Measurements from ENCODE around the gene RPS18. TPM values are rescaled to one million over a fixed set of nuclear protein-coding genes. Genes with fewer than 3 reads are reported as not detected.
"Not testable (repeated sequence)": the region's sequence is repeated elsewhere in the genome, so short reads cannot be mapped to it uniquely, and the experiment has no call there.

The RPS18 gene
- total and polyA plus RNA-seq, 2 donors (not counting 1 experiment from before 2014, with no cell fraction given) = 4,034 to 4,995 TPM

DNA sequence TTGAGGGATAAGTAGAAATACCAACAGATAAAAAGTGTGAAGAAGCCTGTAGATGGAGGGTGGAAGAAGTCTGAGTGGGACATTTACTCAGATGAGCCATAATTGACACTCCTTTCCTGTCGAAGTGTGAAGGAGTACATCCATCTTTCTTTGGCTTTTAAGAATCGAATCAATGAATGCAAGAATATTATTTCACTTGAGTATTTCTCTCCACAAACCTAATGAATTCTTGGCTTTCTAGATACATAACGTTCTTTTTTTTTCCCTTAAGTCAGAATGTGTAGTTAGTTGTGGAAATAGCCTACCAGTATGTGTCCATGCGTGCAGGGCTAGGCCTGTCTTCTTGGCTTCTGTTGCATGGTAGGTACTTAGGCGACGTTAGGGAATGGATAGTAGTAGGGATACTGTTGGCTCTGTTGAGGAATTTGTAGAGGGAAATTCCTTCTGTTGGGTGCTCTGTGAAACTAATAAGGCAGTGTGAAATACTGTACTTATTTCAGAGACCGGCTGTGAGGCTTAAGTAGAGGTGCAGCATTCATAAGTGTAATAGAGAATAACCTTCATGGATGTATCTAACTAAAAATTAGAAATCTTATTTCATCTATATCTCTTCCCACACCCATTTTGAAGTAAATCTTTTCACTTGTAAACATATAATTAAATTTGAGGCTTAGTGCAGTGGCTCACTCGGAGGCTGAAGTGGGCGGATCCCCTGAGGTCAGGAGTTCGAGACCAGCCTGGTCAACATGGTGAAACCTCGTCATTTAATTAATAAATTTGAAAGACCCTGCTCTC is 1.5 kb downstream of the RPS18 start:
- Histone ChIP-seq H3K9me3 (ENCODE audit: control insufficient read depth, insufficient read depth, low read depth, low read length) (no peaks in the 10 kb centered on the region), H3K36me3 (ENCODE audit: control insufficient read depth, insufficient read depth, low read length) (peaks cover 24% of the 10 kb centered on the region), H3K79me2 (ENCODE audit: control insufficient read depth, insufficient read depth, low read length) (peaks cover 51% of the 10 kb centered on the region), H3K4me1 (ENCODE audit: control insufficient read depth, extremely low read depth, insufficient read depth, low read length) (peaks cover 19% of the 10 kb centered on the region), H2AFZ (ENCODE audit: low read length) (no peak overlapping the region), H3K27ac (ENCODE audit: insufficient read depth, low read length) (peak overlapping the region; percentile 95), H3K9ac (ENCODE audit: insufficient read depth, low read length) (peak overlapping the region; percentile 78), H4K20me1 (ENCODE audit: control insufficient read depth, extremely low read depth, insufficient read depth, low read length) (no peaks in the 10 kb centered on the region), H3K27me3 (ENCODE audit: control insufficient read depth, insufficient read depth, low read length) (no peaks in the 10 kb centered on the region), H3K4me2 (ENCODE audit: extremely low read depth, insufficient read depth, low read length) (peak overlapping the region; percentile 100), H3K4me3 (replicated peaks in 1 of 4; ENCODE audit: control extremely low read depth in 1 of 4, insufficient read depth in 1 of 4, low read depth in 3 of 4, low read length in 4 of 4) (peak overlapping the region; percentile 75 to 97 (median 92))
- TF ChIP-seq, protein P1, sequence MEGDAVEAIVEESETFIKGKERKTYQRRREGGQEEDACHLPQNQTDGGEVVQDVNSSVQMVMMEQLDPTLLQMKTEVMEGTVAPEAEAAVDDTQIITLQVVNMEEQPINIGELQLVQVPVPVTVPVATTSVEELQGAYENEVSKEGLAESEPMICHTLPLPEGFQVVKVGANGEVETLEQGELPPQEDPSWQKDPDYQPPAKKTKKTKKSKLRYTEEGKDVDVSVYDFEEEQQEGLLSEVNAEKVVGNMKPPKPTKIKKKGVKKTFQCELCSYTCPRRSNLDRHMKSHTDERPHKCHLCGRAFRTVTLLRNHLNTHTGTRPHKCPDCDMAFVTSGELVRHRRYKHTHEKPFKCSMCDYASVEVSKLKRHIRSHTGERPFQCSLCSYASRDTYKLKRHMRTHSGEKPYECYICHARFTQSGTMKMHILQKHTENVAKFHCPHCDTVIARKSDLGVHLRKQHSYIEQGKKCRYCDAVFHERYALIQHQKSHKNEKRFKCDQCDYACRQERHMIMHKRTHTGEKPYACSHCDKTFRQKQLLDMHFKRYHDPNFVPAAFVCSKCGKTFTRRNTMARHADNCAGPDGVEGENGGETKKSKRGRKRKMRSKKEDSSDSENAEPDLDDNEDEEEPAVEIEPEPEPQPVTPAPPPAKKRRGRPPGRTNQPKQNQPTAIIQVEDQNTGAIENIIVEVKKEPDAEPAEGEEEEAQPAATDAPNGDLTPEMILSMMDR (conservative IDR thresholded peaks at IDR 0.05 in 1 of 2, IDR thresholded peaks at IDR 0.05 in 1 of 2; ENCODE audit: low read depth in 1 of 2, low read length in 2 of 2) = no peak
- no peak for TF ChIP-seq EZH2 (IDR thresholded peaks at IDR 0.05; ENCODE audit: low read length, missing control alignments)
- peak in 1 of 2 donors; percentile 11 for DNase-seq (ENCODE audit: low read depth in 2 of 2)

DNA sequence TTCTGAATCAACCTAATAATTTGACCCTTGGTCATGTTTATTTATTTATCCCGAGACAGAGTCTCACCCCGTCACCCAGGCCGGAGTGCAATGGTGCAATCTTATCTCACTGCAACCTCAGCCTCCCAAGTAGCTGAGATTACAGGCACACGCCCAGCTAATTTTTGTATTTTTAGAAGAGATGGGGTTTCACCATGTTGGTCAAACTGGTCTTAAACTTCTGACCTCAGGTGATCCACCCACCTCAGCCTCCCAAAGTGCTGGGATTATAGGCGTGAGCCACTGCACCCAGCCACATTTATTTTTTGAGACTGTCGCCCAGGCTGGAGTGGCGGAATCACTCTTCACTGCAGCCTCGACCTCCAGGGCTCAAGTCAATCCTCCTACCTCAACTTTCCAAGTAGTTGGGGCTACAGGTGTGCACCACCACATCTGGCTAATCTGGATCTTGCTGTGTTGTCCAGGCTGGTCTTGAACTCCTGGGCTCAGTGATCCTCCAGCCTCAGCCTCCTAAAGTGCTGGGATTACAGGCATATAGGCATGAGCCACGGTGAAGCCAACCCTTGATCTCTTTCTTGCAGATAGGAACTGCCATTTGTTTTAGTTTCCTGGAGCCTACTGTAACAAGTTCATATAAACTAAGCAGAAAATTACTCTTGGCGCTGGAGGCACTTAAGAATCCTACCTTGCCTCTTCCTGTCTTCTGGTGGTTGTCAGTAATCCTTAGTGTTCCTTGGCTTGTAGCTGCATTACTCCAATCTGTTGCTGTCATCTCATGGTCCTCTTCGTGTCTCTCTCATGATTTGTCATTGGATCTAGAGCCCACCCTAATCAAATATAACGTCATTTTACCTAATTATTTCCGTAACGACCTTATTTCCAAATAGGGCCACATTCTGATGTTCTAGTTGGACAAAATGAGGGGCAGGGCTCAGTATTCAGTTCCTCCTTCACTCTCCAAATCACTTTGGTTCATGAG is 2.3 kb downstream of the RPS18 start:
- H3K9ac ChIP-seq (ENCODE audit: insufficient read depth, low read length) = no peak overlapping the region
- H2AFZ ChIP-seq (ENCODE audit: low read length) = no peak overlapping the region
- no peaks in the 10 kb centered on the region for H4K20me1 ChIP-seq (ENCODE audit: control insufficient read depth, extremely low read depth, insufficient read depth, low read length)
- TF ChIP-seq EZH2 (IDR thresholded peaks at IDR 0.05; ENCODE audit: low read length, missing control alignments) = no peak
- TF ChIP-seq, protein P1 (conservative IDR thresholded peaks at IDR 0.05 in 1 of 2, IDR thresholded peaks at IDR 0.05 in 1 of 2; ENCODE audit: low read depth in 1 of 2, low read length in 2 of 2) = no peak
- DNase-seq (ENCODE audit: low read depth in 2 of 2) = no peak
- peak overlapping the region; percentile 30 for H3K27ac ChIP-seq (ENCODE audit: insufficient read depth, low read length)
- H3K36me3 ChIP-seq (ENCODE audit: control insufficient read depth, insufficient read depth, low read length) = peaks cover 26% of the 10 kb centered on the region
- peak overlapping the region; percentile 35 to 97 (median 92) for H3K4me3 ChIP-seq (replicated peaks in 1 of 4; ENCODE audit: control extremely low read depth in 1 of 4, insufficient read depth in 1 of 4, low read depth in 3 of 4, low read length in 4 of 4)
- H3K9me3 ChIP-seq (ENCODE audit: control insufficient read depth, insufficient read depth, low read depth, low read length) = no peaks in the 10 kb centered on the region
- H3K79me2 ChIP-seq (ENCODE audit: control insufficient read depth, insufficient read depth, low read length) = peaks cover 51% of the 10 kb centered on the region
- H3K27me3 ChIP-seq (ENCODE audit: control insufficient read depth, insufficient read depth, low read length) = no peaks in the 10 kb centered on the region
- H3K4me1 ChIP-seq (ENCODE audit: control insufficient read depth, extremely low read depth, insufficient read depth, low read length) = peaks cover 19% of the 10 kb centered on the region
- peak overlapping the region; percentile 100 for H3K4me2 ChIP-seq (ENCODE audit: extremely low read depth, insufficient read depth, low read length)

DNA sequence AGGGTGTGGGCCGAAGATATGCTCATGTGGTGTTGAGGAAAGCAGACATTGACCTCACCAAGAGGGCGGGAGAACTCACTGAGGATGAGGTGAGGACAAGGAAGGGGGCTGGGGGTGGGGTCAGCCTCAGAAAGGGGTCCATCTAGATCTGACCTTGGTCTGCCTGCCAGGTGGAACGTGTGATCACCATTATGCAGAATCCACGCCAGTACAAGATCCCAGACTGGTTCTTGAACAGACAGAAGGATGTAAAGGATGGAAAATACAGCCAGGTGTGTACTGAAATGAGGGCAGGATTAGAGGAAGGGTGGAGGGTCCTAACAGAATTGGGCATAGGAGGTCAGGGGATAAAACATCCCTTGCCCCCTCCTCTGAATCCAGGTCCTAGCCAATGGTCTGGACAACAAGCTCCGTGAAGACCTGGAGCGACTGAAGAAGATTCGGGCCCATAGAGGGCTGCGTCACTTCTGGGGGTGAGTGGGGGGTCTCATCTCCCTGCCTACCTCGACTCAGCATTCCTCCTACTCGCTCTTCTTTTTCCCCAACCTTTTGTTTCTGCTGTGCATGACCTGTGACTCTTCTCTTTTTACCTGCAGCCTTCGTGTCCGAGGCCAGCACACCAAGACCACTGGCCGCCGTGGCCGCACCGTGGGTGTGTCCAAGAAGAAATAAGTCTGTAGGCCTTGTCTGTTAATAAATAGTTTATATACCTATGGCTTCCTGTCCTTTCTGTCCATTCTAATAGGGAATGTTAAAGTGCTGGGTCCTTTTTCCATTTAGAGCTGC is 4.1 kb downstream of the RPS18 start:
- Histone ChIP-seq H3K4me2 (ENCODE audit: extremely low read depth, insufficient read depth, low read length) (peak overlapping the region; percentile 70), H3K79me2 (ENCODE audit: control insufficient read depth, insufficient read depth, low read length) (peaks cover 45% of the 10 kb centered on the region), H3K27ac (ENCODE audit: insufficient read depth, low read length) (peak overlapping the region; percentile 67), H3K4me1 (ENCODE audit: control insufficient read depth, extremely low read depth, insufficient read depth, low read length) (peaks cover 19% of the 10 kb centered on the region), H3K36me3 (ENCODE audit: control insufficient read depth, insufficient read depth, low read length) (peaks cover 34% of the 10 kb centered on the region), H3K4me3 (replicated peaks in 1 of 4; ENCODE audit: control extremely low read depth in 1 of 4, insufficient read depth in 1 of 4, low read depth in 3 of 4, low read length in 4 of 4) (peak overlapping the region in 3 of 4 experiments; percentile 37 to 59 (median 54))
- H3K9me3 ChIP-seq (ENCODE audit: control insufficient read depth, insufficient read depth, low read depth, low read length); H4K20me1 ChIP-seq (ENCODE audit: control insufficient read depth, extremely low read depth, insufficient read depth, low read length); H3K27me3 ChIP-seq (ENCODE audit: control insufficient read depth, insufficient read depth, low read length); DNase-seq (ENCODE audit: low read depth in 2 of 2); H3K9ac ChIP-seq (ENCODE audit: insufficient read depth, low read length); H2AFZ ChIP-seq (ENCODE audit: low read length): not testable (repeated sequence)

Data from fibroblast of lung (primary cell).